Measurements from ENCODE around the gene PTPRN2. TPM values are rescaled to one million over a fixed set of nuclear protein-coding genes. Genes with fewer than 3 reads are reported as not detected.

Gene PTPRN2
- total RNA-seq, 1 donor from 2014 or later, result 2.4 TPM

DNA sequence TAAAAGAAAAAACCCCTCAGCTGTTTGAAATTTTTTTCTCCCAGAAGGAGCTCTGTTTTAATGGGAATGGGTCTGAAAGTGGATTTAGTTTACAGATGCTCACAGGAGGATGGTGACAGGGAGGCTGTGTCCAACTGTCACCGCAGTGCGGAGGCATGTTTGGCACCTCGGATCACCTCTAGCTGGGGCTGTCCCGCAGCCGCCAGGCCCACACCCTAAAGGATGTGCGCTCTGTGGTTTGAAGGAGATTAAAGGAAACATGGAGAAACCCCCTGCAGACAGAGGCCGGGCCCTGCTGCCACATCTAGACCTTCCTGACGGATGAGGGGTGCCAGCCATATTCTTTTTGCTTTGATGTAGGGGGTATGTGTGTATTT is 1090.3 kb downstream of the PTPRN2 start:
- DNase-seq (ENCODE audit: low read depth), result no peak
- no peak overlapping the region for H3K4me3 ChIP-seq (ENCODE audit: low read depth, low read length)
- no peaks in the 10 kb centered on the region for H3K36me3 ChIP-seq (ENCODE audit: control insufficient read depth, insufficient read depth, low read length)
- TF ChIP-seq CTCF (IDR thresholded peaks at IDR 0.05; ENCODE audit: insufficient read depth, low read length, poor library complexity, severe bottlenecking), result no peak
- H3K27me3 ChIP-seq (ENCODE audit: control insufficient read depth, insufficient read depth, low read length), result no peaks in the 10 kb centered on the region

DNA sequence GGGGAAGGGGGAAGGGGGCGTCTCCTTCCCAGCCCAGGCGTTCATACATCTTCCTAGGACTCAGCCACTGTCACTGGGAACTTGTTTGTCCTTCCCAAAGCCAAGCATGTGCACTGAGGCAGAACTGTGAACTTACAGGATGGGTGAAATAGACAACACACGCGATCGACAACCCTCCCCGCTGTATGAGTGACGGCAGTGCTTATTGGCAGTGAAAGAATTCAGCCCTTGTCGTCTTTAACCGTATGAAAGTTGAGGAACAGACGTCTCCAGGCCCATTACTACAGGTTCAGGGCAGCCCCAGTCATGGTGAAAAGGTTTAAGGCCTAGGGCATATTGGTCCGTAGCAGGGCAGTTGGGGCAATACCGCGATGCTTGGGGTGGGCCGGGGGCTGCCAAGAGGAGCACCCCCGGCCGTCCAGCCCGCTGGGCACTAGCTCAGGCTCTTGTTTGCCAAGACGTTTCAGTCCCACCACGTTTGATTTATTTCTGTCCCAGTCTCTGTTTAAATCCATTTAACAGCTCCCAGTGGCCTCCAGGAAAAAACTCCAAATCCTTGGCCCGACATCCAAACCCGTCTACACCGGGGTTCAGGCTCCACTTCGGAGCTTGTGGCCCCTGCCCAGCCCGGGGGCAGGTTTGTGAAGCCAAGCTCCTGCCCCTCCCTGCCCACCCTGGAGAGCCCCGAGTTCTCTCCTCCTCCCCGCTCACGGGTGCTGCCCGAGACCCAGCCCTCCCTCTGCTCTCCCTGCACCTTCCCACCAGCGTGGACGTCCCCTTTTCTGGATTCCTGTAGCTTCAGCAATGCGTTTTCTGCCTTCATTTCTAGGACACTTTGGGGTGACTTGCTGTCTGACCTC is 1091.0 kb downstream of the PTPRN2 start:
- Histone ChIP-seq H3K27me3 (ENCODE audit: control insufficient read depth, insufficient read depth, low read length) (no peaks in the 10 kb centered on the region), H3K36me3 (ENCODE audit: control insufficient read depth, insufficient read depth, low read length) (no peaks in the 10 kb centered on the region), H3K4me3 (ENCODE audit: low read depth, low read length) (no peak overlapping the region)
- no peak for DNase-seq (ENCODE audit: low read depth)
- no peak for TF ChIP-seq CTCF (IDR thresholded peaks at IDR 0.05; ENCODE audit: insufficient read depth, low read length, poor library complexity, severe bottlenecking)

GRCh38 chr7:157495594-157495993 is 1092.0 kb downstream of the PTPRN2 start:
- no peak for TF ChIP-seq CTCF (IDR thresholded peaks at IDR 0.05; ENCODE audit: insufficient read depth, low read length, poor library complexity, severe bottlenecking)
- Histone ChIP-seq H3K4me3 (ENCODE audit: low read depth, low read length) (no peak overlapping the region), H3K36me3 (ENCODE audit: control insufficient read depth, insufficient read depth, low read length) (no peaks in the 10 kb centered on the region), H3K27me3 (ENCODE audit: control insufficient read depth, insufficient read depth, low read length) (no peaks in the 10 kb centered on the region)
- DNase-seq (ENCODE audit: low read depth), result no peak

GRCh38 chr7:157495177-157495553 is 1092.5 kb downstream of the PTPRN2 start:
- Histone ChIP-seq H3K27me3 (ENCODE audit: control insufficient read depth, insufficient read depth, low read length) (no peaks in the 10 kb centered on the region), H3K4me3 (ENCODE audit: low read depth, low read length) (no peak overlapping the region), H3K36me3 (ENCODE audit: control insufficient read depth, insufficient read depth, low read length) (no peaks in the 10 kb centered on the region)
- no peak for DNase-seq (ENCODE audit: low read depth)
- no peak for TF ChIP-seq CTCF (IDR thresholded peaks at IDR 0.05; ENCODE audit: insufficient read depth, low read length, poor library complexity, severe bottlenecking)

- Histone ChIP-seq H3K36me3 (ENCODE audit: control insufficient read depth, insufficient read depth, low read length) (no peaks in the 10 kb centered on the region), H3K27me3 (ENCODE audit: control insufficient read depth, insufficient read depth, low read length) (no peaks in the 10 kb centered on the region), H3K4me3 (ENCODE audit: low read depth, low read length) (no peak overlapping the region)
- DNase-seq (ENCODE audit: low read depth), result no peak
- TF ChIP-seq CTCF (IDR thresholded peaks at IDR 0.05; ENCODE audit: insufficient read depth, low read length, poor library complexity, severe bottlenecking), result no peak
These were observed 1093.0 kb downstream of the PTPRN2 start for GRCh38 chr7:157494506-157495176.

Data from kidney epithelial cell (primary cell).